Mesenteric fat pad (tissue), 1 donor: ENCODE results near the gene CERCAM. TPM values are rescaled to one million over a fixed set of nuclear protein-coding genes. Genes with fewer than 3 reads are reported as not detected.

Experiments
- DNase-seq: peaks from one replicate; pipeline ENCODE4 v3.0.0-alpha.2; 2020; ENCODE audit warnings: low spot score
- microRNA-seq: library from miRNA; unstranded; fragments of <30 nt; microRNA quantifications from one replicate; pipeline ENCODE4 v1.2.0, GENCODE V29; 2020; ENCODE audit warnings: borderline number of aligned reads
- total RNA-seq: library from RNA; stranded (reverse); fragmentation: NEBNext Ultra II Directional; extraction: Animal tissue kit (Norgen Biotek cat#: 25700); gene quantifications from one replicate; pipeline ENCODE4 v1.2.1, GENCODE V29; 2021
- donor health status: DM: yes; HTN: yes; CAD: no.

Gene CERCAM
- total RNA-seq, 1 donor from 2014 or later: 46.0 TPM

DNA sequence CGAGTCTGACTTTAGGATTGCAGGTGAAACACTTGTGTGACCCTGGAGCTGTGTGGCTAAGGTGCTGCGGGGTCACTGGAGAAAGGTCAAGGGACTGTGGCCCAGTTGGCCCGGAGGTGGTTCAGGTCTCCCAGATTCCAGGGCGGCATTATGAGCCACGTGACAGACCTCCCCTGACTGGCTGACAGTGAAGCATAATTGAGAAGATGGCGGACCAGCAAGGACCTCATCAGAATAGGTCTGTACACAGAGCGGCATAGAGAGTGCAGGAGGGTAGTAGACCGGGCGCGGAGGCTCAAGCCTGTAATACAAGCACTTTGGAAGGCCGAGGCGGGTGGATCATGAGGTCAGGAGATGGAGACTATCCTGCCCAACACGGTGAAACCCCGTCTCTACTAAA lies 34.3 kb downstream of the CERCAM start:
- no peak for DNase-seq

DNA sequence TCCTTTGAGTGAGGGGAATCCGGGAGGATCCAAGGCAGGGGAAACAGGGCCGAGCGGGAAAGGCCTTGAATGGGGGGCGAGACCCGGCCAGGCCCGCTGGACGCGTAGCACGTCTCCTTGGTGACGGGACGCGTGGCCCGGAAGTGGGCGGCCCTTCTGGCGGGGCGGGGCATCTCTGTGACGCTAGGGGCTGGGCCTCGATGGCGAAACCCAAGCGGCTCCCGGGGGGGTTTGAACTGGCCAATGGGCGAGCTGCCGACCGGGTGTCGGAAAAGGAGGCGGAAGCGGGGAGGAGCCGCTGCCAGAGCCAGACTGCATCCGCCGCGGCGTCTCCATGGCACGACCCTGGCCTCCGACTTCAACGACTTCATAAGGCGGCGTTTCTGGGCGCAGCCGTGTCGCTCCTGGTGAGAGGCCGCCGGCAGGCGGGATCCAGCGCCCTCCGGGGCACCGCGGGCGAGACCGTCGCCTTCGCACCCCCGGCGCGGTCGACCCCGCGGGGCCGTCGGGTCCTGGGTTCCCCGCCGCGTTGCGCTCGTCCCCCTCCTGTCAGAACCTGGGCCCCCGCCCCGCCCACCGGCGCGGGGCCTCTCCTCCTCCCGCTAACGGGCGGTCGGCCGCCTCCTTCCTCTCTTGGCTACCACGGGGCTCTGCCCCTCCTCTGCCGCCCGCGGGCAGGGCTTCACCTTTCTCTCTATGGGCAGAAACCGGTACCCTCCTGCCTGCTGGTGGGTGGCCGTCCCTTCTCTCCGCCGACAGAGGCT lies 35.4 kb downstream of the CERCAM start, which contains the start of gene ODF2:
TSS of gene ODF2 (plus strand) at position 158 of the 764 bp plus-strand sequence. CDS start at position 244, 86 bp downstream.
- DNase-seq: peak; percentile 99

DNA sequence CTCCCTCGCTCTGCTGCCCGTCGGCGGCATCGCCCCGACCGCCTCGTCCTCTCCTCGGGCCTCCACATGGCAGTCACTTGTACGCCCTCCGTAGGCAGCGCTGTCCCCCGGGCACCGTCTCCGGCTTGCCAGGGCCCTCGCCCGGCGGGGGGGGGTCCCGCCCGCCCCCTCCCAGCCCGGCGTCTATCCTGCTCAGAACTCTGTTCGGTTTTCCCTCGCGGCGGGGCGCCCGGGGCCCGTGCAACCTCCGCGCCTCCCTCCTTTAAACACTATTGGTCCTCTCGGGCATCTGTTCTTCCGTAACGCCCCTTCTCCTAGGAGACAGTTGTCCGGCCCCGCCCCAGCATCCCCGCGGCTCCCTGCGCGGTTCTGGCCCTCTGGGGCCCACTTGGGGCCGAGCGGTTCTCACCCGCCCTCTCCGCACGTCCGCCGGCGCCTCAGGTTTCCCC lies 36.0 kb downstream of the CERCAM start:
- DNase-seq: no peak

DNA sequence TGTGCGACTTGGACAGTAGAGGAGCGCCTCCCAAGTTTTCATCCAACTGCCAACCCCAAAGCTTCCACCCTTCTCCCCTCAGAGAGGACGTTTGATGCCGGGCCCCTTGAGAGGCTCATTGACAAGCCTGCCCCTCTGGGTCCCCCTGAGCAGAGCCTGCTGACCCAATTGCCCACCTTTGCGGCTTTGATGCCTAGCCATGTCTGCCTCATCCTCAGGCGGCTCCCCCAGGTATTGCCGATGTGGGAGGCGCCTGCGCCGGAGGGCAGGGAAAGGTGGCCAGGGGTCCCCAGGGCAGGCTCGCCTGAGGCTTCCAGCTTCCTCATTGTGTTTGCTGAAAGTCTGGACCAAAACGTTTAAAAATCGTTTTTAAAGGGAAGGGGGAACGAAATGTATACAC lies 36.5 kb downstream of the CERCAM start:
- no peak for DNase-seq

DNA sequence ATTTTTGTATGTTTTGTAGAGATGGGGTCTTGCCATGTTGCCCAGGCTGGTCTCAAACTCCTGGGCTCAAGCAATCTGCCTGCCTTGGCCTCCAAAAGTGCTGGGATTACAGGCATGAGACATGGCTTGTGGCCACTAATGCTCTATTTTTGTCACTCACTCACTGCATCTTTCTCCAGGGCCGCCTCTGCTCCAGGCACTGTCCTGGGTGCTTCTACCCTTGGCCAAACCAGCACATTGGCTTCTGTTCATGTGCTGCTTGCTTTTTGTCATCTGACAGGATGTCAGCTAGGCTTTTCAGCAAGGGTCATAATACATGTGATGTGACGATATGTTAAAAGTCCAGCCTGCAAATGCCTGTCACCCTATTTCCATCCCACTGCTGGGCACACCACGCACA lies 38.4 kb downstream of the CERCAM start:
- no peak for DNase-seq

DNA sequence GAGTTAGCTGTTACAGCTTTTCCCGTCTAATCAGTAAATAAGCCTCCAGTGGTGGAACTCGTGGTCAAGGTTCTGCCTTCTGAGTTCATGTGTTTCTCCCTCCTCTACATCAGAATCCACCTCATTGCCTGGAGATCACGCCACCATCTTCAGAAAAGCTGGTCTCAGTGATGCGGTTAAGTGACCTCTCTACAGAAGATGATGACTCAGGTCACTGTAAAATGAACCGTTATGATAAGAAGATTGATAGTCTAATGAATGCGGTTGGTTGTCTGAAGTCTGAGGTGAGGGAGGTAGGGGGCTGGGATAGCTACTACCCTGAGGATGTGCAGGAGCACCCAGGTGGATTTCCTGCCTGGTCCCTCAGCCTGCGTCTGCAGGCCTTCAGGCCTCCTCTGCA lies 48.4 kb downstream of the CERCAM start:
- DNase-seq: no peak

DNA sequence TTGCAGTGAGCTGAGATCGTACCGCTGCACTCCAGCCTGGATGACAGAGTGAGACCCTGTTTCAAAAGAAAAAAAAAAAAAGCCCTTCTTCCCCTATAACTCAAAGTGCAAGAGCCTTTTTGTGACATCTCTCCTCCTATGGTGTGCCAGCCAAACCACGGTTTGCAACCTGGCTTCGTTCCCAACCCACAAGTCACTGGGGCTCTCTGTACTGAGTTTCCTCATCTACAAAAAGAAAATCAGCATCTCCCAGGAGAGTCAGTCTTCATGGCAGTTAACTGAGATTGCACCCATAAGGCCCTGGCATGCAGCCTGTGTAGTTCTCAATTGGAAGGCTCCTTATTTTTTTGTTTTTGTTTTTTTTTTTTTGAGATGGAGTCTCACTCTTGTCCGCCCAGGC lies 49.9 kb downstream of the CERCAM start:
- DNase-seq: no peak

DNA sequence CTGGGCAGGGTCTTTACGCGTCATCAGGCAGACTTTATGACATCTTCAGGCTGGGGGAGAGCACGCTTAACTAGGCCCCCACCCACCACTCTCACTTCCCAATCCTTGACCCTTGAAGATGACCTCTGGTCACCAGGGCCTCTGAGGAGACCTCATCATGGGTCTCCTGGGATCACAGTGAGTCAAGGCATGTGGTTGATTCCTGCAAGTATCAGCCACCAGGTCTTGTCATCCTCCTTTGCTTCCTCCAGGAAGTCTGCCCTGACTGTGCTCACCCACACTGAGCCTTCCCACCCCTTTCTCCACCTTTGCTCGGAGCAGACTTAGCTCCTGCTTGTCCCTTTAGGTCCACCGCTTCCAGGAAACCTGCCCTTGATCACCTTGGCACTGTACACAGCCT lies 52.4 kb downstream of the CERCAM start:
- no peak for DNase-seq

DNA sequence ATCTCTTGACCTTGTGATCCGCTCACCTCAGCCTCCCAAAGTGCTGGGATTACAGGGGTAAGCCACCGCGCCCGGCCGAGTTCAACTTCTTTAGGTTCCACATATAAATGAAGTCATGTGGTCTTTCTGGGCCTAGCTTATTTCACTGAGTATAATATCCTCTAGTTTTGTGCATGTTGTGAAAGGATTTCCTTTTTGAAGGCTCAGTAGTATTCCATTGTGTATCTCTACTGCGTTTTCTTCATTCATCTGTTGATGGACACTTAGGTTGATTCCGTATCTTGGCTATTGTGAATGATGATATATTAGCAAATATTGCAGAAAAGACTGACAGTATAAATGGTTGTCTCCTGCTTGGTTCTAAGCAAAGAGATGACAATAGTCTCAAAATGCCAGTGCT lies 55.2 kb downstream of the CERCAM start:
- no peak for DNase-seq

DNA sequence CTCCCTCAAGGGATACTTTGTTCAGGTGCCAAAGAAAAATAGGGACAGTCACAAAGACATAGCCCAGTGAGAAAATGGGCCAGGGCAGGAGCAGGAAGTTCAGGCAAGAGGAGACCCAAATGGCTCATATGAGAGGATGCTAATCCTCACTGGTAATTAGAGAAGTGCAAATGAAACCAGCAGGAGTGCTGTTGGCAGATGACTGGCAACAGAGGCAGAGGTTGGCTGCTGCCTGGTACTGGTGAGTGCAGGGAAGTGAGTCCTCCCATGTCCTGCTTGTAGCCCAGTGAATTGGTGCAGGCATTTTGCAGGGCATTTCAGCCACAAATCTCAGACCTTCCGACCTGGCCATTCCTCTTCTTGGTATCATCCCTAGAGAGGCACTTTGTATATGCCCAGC lies 58.6 kb downstream of the CERCAM start:
- no peak for DNase-seq

DNA sequence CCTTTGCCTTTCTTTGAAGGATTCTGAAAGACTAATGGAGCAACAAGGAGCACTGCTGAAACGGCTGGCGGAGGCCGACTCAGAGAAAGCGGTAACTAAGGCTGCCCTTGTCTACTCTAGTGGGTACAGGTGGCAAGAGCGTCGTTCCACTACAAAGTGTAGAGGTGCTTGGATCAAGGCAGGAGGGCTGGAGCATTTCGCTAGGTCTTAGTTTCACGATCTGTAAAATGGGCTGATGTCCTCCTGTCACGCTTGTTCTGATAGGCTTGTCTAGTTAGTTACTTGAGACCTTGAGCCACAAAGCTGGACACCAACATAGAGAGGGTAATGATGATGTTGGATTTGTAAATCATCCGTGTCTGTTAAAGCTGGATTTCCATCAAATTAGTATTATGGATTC lies 60.9 kb downstream of the CERCAM start:
- DNase-seq: no peak

DNA sequence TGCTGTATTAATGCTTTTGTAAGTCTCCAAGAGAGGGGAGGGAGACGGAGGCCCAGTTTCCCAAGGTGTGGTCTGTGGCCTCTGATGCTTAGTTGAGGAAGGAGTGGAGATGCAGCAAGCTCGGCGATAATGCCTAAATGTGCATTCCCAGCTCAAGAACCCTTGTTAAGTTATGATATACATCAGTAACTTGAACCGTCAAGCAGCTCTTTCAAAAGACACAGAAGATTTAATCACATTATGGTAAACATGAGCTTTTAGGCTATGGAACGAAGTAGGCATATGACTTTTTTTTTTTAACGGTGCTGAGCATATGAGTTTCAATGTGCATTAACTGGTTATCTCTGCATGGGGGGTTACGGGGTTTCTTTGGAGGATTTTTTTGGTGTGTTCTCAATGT lies 61.5 kb downstream of the CERCAM start:
- DNase-seq: no peak

DNA sequence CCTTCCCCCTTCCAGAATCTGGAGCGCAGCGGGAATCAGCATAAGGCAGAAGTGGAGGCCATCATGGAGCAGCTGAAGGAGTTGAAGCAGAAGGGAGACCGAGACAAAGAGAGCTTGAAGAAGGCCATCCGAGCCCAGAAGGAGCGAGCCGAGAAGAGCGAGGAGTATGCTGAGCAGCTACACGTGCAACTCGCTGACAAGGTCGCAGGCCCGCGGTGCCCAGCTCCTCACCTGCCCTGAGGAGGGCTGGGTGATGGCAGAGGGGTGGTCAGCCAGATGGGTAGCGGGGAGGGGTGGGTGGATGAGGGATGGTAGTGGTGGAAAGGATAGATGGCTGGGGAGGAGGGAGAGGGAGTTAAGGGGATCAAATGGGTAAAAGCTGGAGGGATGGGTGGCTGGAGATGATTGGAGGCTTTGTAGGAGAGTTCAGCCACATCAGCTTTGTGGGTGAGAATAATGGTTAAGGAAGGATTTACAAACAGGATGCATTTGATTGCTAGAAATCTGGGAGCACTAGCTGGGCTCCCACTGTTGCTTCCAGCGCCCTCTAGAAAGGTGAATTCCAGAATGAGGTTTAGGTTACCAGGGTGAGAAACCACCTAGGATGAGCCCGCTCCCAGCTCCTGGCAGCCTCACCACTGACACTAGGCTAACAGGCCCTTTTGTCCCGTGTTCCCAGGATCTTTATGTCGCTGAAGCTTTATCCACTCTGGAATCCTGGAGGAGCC lies 64.2 kb downstream of the CERCAM start:
- DNase-seq: no peak

DNA sequence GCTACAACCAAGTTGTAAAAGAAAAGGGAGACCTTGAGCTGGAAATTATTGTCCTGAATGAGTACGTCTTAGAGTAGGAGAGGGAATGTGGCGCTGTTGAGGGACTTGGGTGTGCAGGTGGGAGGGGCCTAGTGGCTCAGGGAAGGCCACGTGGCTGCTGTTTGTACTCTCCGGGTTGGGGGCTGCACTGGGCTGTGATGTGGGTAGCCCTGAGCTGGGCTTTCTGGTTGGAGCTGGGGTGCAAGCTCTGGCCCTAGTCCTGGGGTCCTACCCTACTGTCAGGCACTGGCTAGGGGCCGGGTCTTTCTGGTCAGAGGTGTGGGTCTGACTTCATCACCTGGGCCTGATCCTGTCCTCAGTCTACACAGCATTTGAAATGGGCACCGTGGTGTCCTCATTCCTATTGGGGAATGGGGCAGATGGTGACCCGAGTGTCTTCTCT lies 64.8 kb downstream of the CERCAM start:
- DNase-seq: no peak

DNA sequence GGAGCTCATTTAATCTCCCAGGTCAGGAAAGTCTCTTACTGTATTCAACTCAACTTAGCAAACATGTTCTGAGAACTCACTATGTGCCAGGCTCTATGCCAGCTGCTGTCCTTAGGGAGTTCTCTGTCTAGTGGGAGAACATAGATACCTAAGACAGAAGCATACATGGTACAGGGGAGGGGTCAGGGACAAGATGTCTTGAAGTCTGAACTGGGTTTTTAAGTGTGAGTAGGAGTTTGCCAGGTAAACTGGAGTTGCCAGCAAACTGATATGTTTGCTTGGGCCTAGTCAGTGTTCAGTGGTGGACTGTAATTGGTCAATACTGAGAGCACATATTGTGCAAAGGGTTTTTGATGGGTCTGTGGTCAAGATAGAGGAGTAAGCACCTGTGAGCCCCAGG lies 65.5 kb downstream of the CERCAM start:
- DNase-seq: no peak

Small RNAs within 50 kb of the gene (microRNA-seq; reads per million reads assigned to microRNA genes)
- gene MIR219B: not detected

Other genes starting within 250 kb of the CERCAM start
- 100.0 TPM for gene CIZ1, start 229.3 kb upstream of the CERCAM start, total RNA-seq
- 24.1 TPM for gene DNM1, start 217.5 kb upstream of the CERCAM start, total RNA-seq
- 130 TPM for gene GOLGA2, start 144.8 kb upstream of the CERCAM start, total RNA-seq
- gene SWI5, start 144.6 kb upstream of the CERCAM start, total RNA-seq: 16.0 TPM
- gene TRUB2, start 98.4 kb upstream of the CERCAM start, total RNA-seq: 25.0 TPM
- gene COQ4, start 98.0 kb upstream of the CERCAM start, total RNA-seq: 25.7 TPM
- gene SLC27A4, start 80.3 kb upstream of the CERCAM start, total RNA-seq: 27.9 TPM
- gene URM1, start 49.5 kb upstream of the CERCAM start, total RNA-seq: 55.7 TPM
- gene ODF2, start 35.1 kb downstream of the CERCAM start, total RNA-seq: 18.6 TPM
- gene GLE1, start 83.9 kb downstream of the CERCAM start, total RNA-seq: 19.0 TPM
- gene SPTAN1, start 131.7 kb downstream of the CERCAM start, total RNA-seq: 361 TPM
- gene DYNC2I2, start 236.0 kb downstream of the CERCAM start, total RNA-seq: 9.8 TPM